HG03196 (cell line): Measurements from ENCODE around the gene HACD2.

Experiments used
- ATAC-seq: cut with Tn5 transposase; IDR thresholded peaks from one replicate; pipeline ENCODE4 v1.9.1; 2021; ENCODE audit not compliant: unreplicated experiment

The HACD2 gene

DNA sequence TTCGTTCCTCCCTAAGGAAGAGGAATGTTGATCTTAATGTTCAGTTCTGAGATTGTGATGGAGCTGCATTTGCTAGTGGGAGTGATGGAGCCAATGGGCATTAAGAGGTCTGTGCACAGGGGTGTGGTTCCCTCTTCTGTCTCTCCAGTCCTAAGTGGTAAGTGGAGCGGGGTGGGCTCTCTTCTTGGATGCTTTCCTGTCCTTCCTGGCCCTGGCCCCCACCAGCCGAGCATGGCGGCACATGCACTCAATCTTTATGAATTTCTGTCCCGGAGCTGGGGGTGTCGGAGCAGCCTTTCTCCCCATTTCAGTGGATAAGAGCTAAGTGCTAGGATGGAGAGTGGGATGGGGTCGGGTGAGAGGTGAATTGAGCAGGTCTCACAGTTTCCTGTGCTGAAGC, 98.4 kb downstream of the HACD2 start:
- no peak for ATAC-seq

GRCh38 chr3:123485551-123485950, 99.3 kb downstream of the HACD2 start:
- ATAC-seq: no peak

DNA sequence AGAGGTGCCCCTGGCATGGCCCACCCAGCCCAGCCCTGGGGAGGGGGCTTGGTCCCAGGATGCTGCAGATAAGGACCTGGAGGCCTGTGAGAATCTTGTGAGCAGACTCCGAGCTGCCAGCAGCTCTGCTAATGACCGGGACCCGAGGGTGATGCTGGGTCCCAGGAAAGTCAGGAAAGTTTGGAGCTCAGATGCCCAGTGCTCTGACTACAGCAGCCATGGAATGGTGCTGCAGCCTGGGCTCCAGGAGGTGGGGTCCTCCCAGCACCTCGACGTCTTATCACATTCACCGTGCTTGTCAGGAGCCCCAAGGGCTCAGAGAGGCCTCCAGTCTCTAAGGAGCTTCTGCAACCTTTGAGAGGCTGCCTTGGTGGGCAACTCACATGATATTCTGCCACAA, 101.7 kb downstream of the HACD2 start:
- no peak for ATAC-seq

DNA sequence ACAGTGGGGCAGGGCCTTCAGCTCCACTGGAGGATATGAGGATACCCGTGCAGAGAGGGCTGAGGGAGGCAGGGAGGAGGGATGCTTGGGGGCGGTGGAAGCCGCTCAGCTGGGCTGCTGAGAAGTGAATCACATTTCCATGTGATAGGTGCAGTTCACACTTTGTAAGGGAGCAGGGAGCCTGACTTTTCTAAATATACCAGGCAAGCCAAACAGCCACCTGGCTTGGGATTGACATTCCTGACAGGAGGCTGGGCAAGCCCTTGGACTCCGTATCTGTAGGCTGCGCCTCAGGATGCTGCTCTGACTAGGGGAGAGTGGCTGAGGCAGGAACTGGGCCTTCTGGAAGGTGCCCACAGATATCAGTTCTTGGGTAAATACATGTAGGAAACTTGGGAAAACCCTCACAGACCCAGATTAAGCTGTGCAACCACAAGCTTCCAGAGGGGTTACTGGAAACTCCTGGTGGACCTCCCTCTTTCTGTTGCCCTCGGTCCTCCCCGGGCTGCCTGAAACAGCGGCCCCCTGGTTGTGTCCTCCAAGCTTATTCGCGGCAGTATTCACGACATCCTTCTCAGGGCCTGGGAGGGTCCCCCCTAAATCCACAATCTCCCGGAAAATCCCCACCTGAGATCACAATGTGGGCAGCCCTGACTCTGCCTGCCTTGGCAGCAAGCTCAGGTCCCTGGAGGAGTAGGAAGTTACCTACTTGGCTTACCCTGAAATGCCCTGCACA, 103.0 kb downstream of the HACD2 start:
- ATAC-seq: no peak

DNA sequence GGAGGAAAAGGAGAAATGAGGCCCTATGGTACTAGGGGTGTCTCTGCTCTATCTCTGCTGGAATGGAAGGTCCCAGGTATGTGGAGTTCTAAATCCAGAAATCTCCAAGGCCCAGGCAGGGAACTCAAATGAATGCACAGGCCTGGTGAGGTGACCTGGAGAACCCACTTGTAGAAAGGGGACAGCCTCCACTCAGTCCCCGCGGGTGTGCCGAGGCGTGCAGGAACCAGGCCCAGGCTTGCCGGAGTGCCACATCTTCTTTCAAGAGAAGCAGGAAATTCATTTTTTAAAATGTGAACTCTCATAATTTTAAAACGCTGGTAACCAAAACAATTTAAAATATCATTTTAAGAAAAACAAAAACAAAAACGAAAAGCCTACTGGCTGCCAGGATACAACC, 103.8 kb downstream of the HACD2 start:
- ATAC-seq: no peak

DNA sequence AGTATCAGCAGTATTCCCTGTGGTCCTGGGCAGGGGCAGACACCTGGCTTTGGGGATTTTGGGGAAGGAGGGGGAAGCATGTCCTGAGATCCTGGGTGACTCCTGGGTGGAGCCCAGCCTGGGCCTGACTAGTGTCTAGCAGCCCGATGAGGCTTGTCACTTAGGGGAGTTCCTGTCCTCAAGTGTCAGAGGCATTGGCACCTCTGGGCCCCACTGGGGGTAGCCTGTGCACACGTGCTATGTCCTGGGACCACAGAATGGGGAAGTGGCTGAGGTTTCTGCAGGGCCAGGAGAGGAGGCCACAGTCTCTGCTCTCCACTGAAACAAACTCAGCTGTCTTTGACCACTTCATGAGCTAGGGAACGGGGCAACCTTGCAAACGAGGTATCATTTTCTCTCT, 104.4 kb downstream of the HACD2 start:
- ATAC-seq: no peak

GRCh38 chr3:123479891-123480290, 105.0 kb downstream of the HACD2 start:
- ATAC-seq: no peak

GRCh38 chr3:123478314-123478713, 106.5 kb downstream of the HACD2 start:
- ATAC-seq: no peak

- no peak for ATAC-seq
These were observed 107.7 kb downstream of the HACD2 start for GRCh38 chr3:123476967-123477750.

- ATAC-seq: no peak
These were observed 109.1 kb downstream of the HACD2 start for GRCh38 chr3:123475786-123476185.

GRCh38 chr3:123471106-123471505, 113.7 kb downstream of the HACD2 start:
- no peak for ATAC-seq

DNA sequence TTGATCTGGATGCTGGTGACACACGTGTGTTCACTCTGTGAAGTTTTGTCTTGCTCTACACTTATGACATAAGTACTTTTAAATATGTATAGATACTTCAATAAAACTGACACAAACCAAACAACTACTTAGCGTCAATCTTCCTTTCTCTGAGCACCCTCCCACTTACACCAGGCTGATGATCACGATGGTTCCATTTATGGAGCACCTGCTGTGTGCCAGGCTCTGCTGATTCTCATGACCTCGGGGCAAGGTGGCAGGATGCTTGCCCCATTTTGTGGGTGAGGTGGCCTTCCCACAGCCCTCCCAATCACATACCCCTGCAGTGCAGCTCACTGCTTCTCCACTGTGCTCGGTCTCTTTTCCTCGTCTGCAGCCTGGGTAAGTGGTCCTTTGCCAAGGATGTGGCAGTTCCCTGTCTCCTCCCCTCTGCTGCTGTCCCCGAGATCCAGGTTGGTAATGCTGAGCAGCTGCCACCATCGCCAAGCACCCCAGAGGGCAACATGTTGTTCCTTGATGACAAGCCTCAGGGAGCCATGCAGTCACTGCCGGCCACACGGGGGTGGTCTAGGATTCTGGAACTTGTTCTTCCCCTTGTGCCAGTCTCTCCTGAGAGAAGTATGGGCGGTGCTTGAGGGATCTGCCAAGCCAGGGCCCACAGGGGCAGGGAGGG, 115.4 kb downstream of the HACD2 start:
- no peak for ATAC-seq

- no peak for ATAC-seq
These were observed 117.8 kb downstream of the HACD2 start for GRCh38 chr3:123467046-123467445.

DNA sequence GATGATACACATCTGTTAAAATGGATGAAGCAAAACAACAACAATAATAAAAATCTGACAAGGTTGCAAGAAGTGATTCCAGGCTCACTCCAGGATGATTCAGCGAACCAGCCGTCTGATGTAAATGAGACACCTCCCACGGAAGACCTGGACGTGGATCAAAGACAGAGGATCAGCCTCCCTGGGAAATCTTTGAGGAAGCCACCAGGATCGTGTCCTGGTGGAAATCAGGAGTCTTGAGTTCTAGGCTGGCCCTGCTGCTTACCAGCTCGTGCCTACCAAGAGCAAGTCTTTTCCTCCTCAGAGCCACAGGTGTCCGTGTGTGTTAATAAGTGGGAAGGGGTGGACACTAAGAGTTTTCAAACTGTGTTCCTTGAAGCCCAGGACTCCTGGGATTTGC, 120.6 kb downstream of the HACD2 start:
- ATAC-seq: no peak

GRCh38 chr3:123459862-123460261, 125.0 kb downstream of the HACD2 start:
- no peak for ATAC-seq

- ATAC-seq: no peak
These were observed 126.6 kb downstream of the HACD2 start for GRCh38 chr3:123458255-123458654.

GRCh38 chr3:123457841-123458240, 127.0 kb downstream of the HACD2 start:
- no peak for ATAC-seq

DNA sequence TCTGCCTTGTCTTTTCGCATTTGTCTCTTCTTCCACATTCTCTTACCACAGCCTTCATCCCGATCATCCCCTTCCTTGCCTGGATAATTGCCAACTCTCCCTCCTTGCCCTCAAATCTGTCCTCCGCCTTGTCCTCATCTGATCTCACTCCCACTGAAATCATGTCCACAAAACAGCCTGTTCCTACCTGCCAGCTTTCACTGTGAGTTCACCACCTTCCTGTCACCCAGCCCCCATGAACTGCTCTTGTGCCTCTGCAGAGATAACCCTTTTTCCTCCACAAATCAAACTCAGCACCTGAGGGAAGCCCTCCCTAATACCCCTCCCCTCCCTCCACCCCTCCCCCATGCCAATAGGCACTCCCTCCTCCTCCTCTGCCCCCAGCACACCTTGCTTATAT, 131.2 kb downstream of the HACD2 start:
- no peak for ATAC-seq

DNA sequence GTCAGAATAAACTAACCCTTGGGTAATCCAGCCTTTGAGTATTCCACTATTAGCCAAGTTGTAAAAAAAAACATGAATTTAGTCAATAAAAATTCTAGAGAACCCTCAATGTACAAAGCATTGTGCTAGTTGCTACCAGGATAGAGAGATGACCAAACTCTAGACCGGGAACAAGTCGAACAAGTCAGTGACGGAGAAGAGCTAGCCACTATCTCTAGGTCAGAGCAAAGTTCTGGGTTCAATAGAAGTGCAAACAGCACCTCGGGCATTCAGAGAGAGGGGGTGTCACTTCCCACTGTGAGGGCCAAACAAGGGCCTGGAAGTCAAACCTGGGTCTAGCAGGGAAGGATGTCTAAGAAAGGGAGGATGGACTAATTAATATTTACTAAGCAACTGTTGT, 133.7 kb downstream of the HACD2 start:
- no peak for ATAC-seq

DNA sequence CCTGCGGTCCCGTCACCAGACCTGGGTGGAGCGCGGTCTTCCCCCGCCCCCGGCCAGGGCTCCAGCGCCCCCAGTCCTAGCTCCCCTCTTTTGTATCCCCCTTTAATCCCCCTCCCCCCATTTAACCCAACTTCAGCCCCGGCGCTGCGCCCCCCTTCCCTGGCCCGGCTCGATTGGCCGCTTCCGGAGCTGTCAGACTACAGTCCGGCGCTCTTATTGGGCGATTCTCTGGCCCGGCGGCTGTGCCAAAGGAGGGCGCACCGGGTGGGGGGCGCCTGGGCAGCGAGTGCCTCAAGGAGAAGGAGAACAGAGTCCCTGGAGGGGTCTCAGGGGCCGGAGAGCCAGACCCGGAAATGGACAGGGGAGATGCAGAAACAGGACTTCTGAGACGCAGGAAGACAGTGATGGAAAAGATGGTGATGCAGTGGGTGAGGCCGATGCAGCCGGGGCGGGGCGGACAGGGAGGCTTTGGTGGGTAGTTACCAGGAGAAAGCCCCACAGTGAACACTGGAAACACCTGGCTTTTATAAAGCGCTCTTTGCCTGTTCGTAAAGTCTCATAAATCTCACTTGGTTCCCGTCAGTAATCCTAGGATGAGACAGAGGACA, 134.8 kb downstream of the HACD2 start:
- ATAC-seq: no peak
